HepG2 (cell line): ENCODE data around the gene ZSWIM8. TPM values are rescaled to one million over a fixed set of nuclear protein-coding genes. Genes with fewer than 3 reads are reported as not detected.

Source experiments
- DRAP1 ChIP-seq: IDR thresholded peaks from 2 replicates; pipeline ENCODE4 v1.6.1; 2016; ENCODE audit warnings: missing genetic modification reagents, missing compliant biosample characterization
- MTERF4 ChIP-seq: sonication (generic); formaldehyde crosslinking; IDR thresholded peaks from 2 replicates; pipeline ENCODE4 v1.8.0; 2023; ENCODE audit warnings: mild to moderate bottlenecking, missing genetic modification reagents
- PHF21A ChIP-seq: sonication (generic); formaldehyde crosslinking; IDR thresholded peaks from 2 replicates; pipeline ENCODE4 v1.5.0; 2020; ENCODE audit warnings: mild to moderate bottlenecking, missing genetic modification reagents
- RFX1 ChIP-seq: fragments of 450-650 bp; IDR thresholded peaks from 2 replicates; pipeline ENCODE4 v1.6.1; 2017
- SNRNP70 ChIP-seq: fragments of 200-400 bp; formaldehyde crosslinking; IDR thresholded peaks from 2 replicates; pipeline ENCODE4 v1.6.1; 2017; ENCODE audit warnings: mild to moderate bottlenecking, low read depth, low read length, moderate library complexity
- TRIM22 ChIP-seq: fragments of 450-650 bp; IDR thresholded peaks from 2 replicates; pipeline ENCODE4 v1.6.1; 2017
- ZBTB40 ChIP-seq, 2 experiments: fragments of 450-650 bp in 1 of 2; sonication (generic) in 1 of 2; formaldehyde crosslinking in 1 of 2; IDR thresholded peaks; 2 replicates each; pipeline versions ENCODE4 v1.6.1 to v1.8.0; 2016 to 2022; ENCODE audit warnings: antibody characterized with exemption in 1 of 2, mild to moderate bottlenecking in 1 of 2, missing genetic modification reagents in 1 of 2
- ZFYVE20 ChIP-seq: sonication (generic); formaldehyde crosslinking; IDR thresholded peaks from 2 replicates; pipeline ENCODE4 v1.8.0; 2023; ENCODE audit warnings: low read depth, mild to moderate bottlenecking, moderate library complexity, missing genetic modification reagents, borderline replicate concordance
- ZNF607 ChIP-seq: sonication (generic); formaldehyde crosslinking; IDR thresholded peaks from 2 replicates; pipeline ENCODE4 v1.5.1; 2020; ENCODE audit warnings: missing genetic modification reagents, mild to moderate bottlenecking, borderline replicate concordance
- ZNF670 ChIP-seq: sonication (generic); formaldehyde crosslinking; IDR thresholded peaks from 2 replicates; pipeline ENCODE4 v1.8.0; 2022; ENCODE audit warnings: mild to moderate bottlenecking, missing genetic modification reagents, borderline replicate concordance
- ZNF839 ChIP-seq: sonication (generic); formaldehyde crosslinking; IDR thresholded peaks from 2 replicates; pipeline ENCODE4 v1.4.0; 2020; ENCODE audit warnings: missing genetic modification reagents, mild to moderate bottlenecking, borderline replicate concordance
- ZSCAN5A ChIP-seq: sonication (generic); formaldehyde crosslinking; IDR thresholded peaks from 2 replicates; pipeline ENCODE4 v1.8.0; 2022; ENCODE audit warnings: mild to moderate bottlenecking, missing genetic modification reagents, borderline replicate concordance
- polyA plus RNA-seq, 8 experiments: library from polyadenylated mRNA; depleted of rRNA in 3 of 8; stranded (reverse) in 7 of 8; unstranded in 1 of 8; fragments of >200 nt; fragmentation: Illumina TruSeq in 4 of 8; extraction: Trizol in 4 of 8; gene quantifications; 2 replicates each; pipeline versions ENCODE4 v1.2.1 to v1.2.3, GENCODE V29; 2011 to 2016; ENCODE audit warnings: low read depth in 4 of 8, missing spikeins in 1 of 8, mixed read lengths in 1 of 8; ENCODE audit not compliant: insufficient read depth in 1 of 8
- total RNA-seq, 5 experiments: library from RNA; depleted of rRNA; stranded (reverse); fragments of >200 nt; fragmentation: Illumina TruSeq; extraction: Trizol; gene quantifications; 2 replicates each; pipeline ENCODE4 v1.2.3, GENCODE V29; 2016; ENCODE audit warnings: low read depth in 1 of 5

ZSWIM8 gene
- total and polyA plus RNA-seq, 2 of the 13 experiments (the other 11 are each of a cell fraction or from before 2014, with no cell fraction given) = 39.9 to 98.2 TPM

GRCh38 chr10:73781879-73782748, 3.3 kb upstream of the ZSWIM8 start, which contains the start of gene CHCHD1 (continued):
- TF ChIP-seq ZBTB40 (IDR thresholded peaks at IDR 0.05) (no peak), ZBTB40 (CRISPR knock-in tag; IDR thresholded peaks at IDR 0.05) (peak; percentile 79), TRIM22 (no peak), DRAP1 (CRISPR knock-in tag) (peak; percentile 85), MTERF4 (CRISPR knock-in tag) (no peak), ZNF607 (CRISPR knock-in tag) (no peak), SNRNP70 (no peak), ZNF839 (CRISPR knock-in tag) (no peak; the same call in 1 of the 2 replicates), ZNF670 (CRISPR knock-in tag) (peak; percentile 74; the same call in 1 of the 2 replicates), ZSCAN5A (CRISPR knock-in tag) (no peak), ZFYVE20 (no peak), PHF21A (peak; percentile 47; the same call in 1 of the 2 replicates), RFX1 (no peak)
